ENCODE results near the gene TRIO.
"Not testable (repeated sequence)": the region's sequence is repeated elsewhere in the genome, so short reads cannot be mapped to it uniquely, and the experiment has no call there.

TRIO gene

DNA sequence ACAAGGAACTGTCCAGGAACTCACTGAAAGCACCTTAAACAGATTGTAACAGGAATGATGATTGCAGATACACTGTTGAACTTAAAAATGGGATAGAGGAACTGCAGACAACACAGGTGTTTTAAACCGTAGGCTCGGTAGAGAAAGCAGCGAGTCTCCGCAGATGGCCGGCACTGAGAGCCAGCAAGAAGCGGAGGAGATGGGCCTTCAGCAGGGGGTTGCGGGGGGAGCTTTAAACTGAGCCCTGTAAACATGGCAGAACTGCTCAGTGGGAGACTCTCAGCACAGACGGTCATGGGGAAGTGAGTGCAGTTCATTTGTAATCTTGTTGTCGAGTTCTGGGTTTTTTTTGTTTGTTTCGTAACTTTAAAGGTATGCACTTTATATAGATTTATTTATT, 283.4 kb downstream of the TRIO start:
- no peak overlapping the region for H3K9ac ChIP-seq (ENCODE audit: low read depth in 1 of 2, low read length in 2 of 2)
- no peaks in the 10 kb centered on the region for H3K27me3 ChIP-seq (ENCODE audit: control insufficient read depth in 1 of 2, insufficient read depth in 2 of 2, low read length in 2 of 2)
- no peak overlapping the region for H3K27ac ChIP-seq (ENCODE audit: low read depth, low read length)
- H3K4me3 ChIP-seq (ENCODE audit: low read depth in 1 of 2, low read length in 2 of 2), result no peak overlapping the region
- H3K36me3 ChIP-seq (ENCODE audit: control insufficient read depth in 1 of 2, insufficient read depth in 2 of 2, low read length in 2 of 2), result peaks cover 12 to 38% of the 10 kb centered on the region in 2 donors
- H3K4me1 ChIP-seq (ENCODE audit: control insufficient read depth in 1 of 2, insufficient read depth in 2 of 2, low read length in 2 of 2), result no peaks in the 10 kb centered on the region
- no peaks in the 10 kb centered on the region for H3K9me3 ChIP-seq (ENCODE audit: control insufficient read depth in 1 of 2, low read length in 2 of 2)

DNA sequence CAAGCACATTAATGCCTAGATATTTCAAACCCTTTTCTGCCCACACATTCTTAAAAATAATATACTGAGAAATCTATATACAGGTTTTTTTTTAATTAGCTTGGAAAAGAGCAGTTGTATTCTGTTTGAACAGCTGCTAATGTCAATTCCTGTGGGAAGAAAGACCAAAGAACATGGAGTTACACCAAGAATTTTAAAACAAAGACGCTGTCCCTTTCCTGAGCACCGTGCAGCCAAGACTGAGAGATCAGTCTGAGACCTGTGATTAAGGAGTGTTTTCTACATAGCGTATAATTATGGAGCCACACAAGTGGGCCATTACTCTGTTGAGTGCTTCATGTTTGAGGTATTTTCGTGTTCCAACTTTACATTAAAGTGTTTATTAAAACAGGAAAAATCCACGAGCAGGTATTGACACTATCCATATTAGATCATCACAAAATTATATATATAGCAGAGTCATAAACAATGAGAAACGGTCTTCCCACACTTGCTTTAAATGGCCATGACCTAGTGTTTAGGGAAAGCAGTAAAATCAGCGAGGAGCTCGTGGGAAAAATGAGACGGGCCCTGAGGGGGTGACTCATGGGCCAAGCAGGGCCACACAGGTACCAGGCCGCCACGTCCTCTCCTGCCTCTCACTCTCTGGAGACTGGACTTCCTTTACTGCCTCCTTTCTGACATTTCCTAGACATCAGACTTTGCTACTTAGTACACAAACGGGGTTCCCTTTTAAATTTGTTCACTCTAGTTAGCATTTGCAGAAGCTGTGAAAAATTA, 285.4 kb downstream of the TRIO start:
- peaks cover 5 to 22% of the 10 kb centered on the region in 2 donors for H3K36me3 ChIP-seq (ENCODE audit: control insufficient read depth in 1 of 2, insufficient read depth in 2 of 2, low read length in 2 of 2)
- H3K27me3 ChIP-seq (ENCODE audit: control insufficient read depth in 1 of 2, insufficient read depth in 2 of 2, low read length in 2 of 2), result no peaks in the 10 kb centered on the region
- H3K4me1 ChIP-seq (ENCODE audit: control insufficient read depth in 1 of 2, insufficient read depth in 2 of 2, low read length in 2 of 2), result no peaks in the 10 kb centered on the region
- H3K9ac ChIP-seq (ENCODE audit: low read depth in 1 of 2, low read length in 2 of 2), result no peak overlapping the region
- no peak overlapping the region for H3K4me3 ChIP-seq (ENCODE audit: low read depth in 1 of 2, low read length in 2 of 2)
- H3K27ac ChIP-seq (ENCODE audit: low read depth, low read length), result no peak overlapping the region
- H3K9me3 ChIP-seq (ENCODE audit: control insufficient read depth in 1 of 2, low read length in 2 of 2), result no peaks in the 10 kb centered on the region

DNA sequence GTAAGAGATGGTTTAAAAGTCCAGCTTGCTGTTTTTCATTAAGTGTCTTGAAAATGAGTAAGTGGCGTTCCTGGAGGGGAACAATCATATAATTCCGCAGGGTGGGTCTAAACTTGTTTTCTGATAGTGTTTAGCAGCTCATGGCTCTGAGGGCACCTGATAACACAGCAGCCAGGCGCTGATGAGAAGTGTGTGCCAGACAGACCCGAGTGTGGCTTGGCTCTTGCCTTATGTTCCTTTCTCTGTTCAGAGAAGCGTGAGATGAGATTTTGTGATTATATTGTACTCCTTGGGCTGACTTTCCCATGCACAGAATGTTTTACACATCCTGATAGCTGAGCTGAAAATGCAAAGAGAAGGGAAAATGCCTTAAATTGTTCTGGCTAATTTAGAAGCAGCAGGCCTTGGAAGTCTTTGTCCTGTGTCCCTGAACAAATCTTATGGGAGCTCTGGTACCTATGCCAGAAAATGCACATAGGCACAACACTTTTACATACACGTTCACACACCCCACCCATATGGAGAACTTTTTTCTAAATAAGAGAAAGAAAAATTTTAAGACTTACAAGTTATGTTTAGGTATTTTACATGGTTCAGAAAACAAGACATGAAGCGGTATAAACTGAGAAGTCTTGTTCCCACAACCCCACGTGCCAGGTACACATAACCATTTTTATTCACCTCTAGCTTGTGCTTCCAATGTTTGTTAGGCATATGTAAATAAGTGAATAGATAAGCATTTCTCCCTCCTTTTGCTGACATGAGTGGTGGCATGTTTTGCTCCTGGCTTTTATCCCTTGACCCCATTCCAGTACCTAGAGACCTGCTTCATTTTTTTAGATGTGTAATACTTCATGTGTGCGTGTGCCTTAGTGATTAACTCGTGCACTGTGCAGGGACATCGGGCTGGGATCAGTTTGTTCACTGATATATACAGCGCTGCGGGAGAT, 286.2 kb downstream of the TRIO start:
- H3K4me3 ChIP-seq (ENCODE audit: low read depth in 1 of 2, low read length in 2 of 2), result no peak overlapping the region
- H3K27me3 ChIP-seq (ENCODE audit: control insufficient read depth in 1 of 2, insufficient read depth in 2 of 2, low read length in 2 of 2), result no peaks in the 10 kb centered on the region
- peaks cover 5 to 21% of the 10 kb centered on the region in 2 donors for H3K36me3 ChIP-seq (ENCODE audit: control insufficient read depth in 1 of 2, insufficient read depth in 2 of 2, low read length in 2 of 2)
- no peaks in the 10 kb centered on the region for H3K4me1 ChIP-seq (ENCODE audit: control insufficient read depth in 1 of 2, insufficient read depth in 2 of 2, low read length in 2 of 2)
- H3K27ac ChIP-seq (ENCODE audit: low read depth, low read length), result no peak overlapping the region
- H3K9ac ChIP-seq (ENCODE audit: low read depth in 1 of 2, low read length in 2 of 2), result no peak overlapping the region
- no peaks in the 10 kb centered on the region for H3K9me3 ChIP-seq (ENCODE audit: control insufficient read depth in 1 of 2, low read length in 2 of 2)

DNA sequence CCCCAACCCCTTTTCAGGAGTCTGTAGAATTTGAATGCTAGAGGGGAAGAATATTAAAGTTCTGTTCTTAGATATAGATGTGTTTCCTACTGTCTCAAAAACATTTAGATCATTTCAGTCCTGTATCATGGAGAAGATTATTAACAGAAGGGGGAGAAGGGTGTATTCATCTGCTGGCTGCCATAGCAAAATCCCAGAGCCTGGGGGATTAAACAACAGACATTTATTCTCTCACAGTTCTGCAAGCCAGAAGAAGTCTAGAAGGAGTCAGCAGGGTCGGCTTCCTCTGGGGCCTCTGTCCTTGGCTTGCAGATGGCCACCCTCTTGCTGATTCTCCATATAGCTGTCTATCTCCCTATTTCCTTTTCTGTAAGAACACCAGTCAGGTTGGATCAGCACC, 288.4 kb downstream of the TRIO start:
- Histone ChIP-seq H3K4me1 (ENCODE audit: control insufficient read depth in 1 of 2, insufficient read depth in 2 of 2, low read length in 2 of 2) (no peaks in the 10 kb centered on the region), H3K36me3 (ENCODE audit: control insufficient read depth in 1 of 2, insufficient read depth in 2 of 2, low read length in 2 of 2) (peaks cover 5 to 13% of the 10 kb centered on the region in 2 donors), H3K9me3 (ENCODE audit: control insufficient read depth in 1 of 2, low read length in 2 of 2) (no peaks in the 10 kb centered on the region), H3K9ac (ENCODE audit: low read depth in 1 of 2, low read length in 2 of 2) (no peak overlapping the region), H3K27me3 (ENCODE audit: control insufficient read depth in 1 of 2, insufficient read depth in 2 of 2, low read length in 2 of 2) (no peaks in the 10 kb centered on the region), H3K4me3 (ENCODE audit: low read depth in 1 of 2, low read length in 2 of 2) (no peak overlapping the region), H3K27ac (ENCODE audit: low read depth, low read length) (no peak overlapping the region)

DNA sequence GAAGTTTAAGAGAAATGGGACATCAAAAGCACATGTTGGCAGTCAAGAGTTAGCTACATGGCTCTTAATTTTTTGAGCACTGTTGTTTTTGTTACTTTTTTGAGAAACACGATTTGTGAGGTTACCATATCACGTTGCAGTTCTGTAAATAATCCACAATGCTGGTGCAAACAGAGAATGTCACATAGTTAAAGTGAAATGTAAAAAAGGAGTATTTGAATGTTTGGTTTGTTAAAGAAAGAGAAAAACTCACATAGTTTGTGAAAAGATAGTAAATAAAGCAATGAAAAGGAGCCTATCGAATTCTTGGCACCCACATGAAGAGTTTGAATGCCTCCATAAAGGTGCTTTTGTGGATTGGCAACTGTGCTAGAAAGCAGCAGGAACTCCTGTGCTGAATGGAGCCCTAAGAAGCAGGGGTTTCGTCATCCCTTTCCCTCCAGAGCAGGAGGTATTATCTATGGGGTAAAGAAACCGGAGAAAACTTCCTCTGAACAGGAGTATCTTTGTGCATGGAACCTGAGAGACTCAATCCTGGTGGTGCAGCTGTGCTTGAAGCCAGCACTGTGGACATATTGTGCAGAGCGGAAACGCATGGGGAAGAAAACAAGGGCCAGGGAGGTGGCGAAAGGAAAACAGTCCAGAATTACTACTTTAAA, 289.9 kb downstream of the TRIO start:
- H3K4me1 ChIP-seq (ENCODE audit: control insufficient read depth in 1 of 2, insufficient read depth in 2 of 2, low read length in 2 of 2), result no peaks in the 10 kb centered on the region
- H3K4me3 ChIP-seq (ENCODE audit: low read depth in 1 of 2, low read length in 2 of 2), result no peak overlapping the region
- no peaks in the 10 kb centered on the region for H3K9me3 ChIP-seq (ENCODE audit: control insufficient read depth in 1 of 2, low read length in 2 of 2)
- H3K27me3 ChIP-seq (ENCODE audit: control insufficient read depth in 1 of 2, insufficient read depth in 2 of 2, low read length in 2 of 2), result no peaks in the 10 kb centered on the region
- H3K9ac ChIP-seq (ENCODE audit: low read depth in 1 of 2, low read length in 2 of 2), result no peak overlapping the region
- no peak overlapping the region for H3K27ac ChIP-seq (ENCODE audit: low read depth, low read length)
- H3K36me3 ChIP-seq (ENCODE audit: control insufficient read depth in 1 of 2, insufficient read depth in 2 of 2, low read length in 2 of 2), result peaks cover 0 to 3% of the 10 kb centered on the region in 2 donors

DNA sequence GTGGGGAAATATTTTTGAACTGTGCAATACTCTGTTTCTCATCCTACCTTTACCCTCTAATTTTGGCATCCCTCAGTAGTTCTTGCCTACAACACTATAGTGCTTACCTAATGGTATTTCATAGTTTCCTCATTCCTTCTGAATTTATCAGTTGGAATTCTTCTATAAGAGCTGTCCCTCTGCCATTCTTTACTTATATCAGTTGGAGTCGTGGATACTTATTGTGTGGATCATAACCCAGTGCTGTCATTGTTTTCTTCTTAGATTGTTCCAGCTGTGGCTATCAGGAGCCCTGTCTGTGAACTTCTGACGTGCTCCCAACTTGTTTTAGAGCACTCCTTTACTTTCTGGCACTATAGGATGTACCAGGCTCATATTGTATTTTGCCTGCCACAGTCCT, 292.3 kb downstream of the TRIO start:
- no peaks in the 10 kb centered on the region for H3K4me1 ChIP-seq (ENCODE audit: control insufficient read depth in 1 of 2, insufficient read depth in 2 of 2, low read length in 2 of 2)
- no peak overlapping the region for H3K27ac ChIP-seq (ENCODE audit: low read depth, low read length)
- H3K9ac ChIP-seq (ENCODE audit: low read depth in 1 of 2, low read length in 2 of 2), result no peak overlapping the region
- no peaks in the 10 kb centered on the region for H3K9me3 ChIP-seq (ENCODE audit: control insufficient read depth in 1 of 2, low read length in 2 of 2)
- no peaks in the 10 kb centered on the region for H3K27me3 ChIP-seq (ENCODE audit: control insufficient read depth in 1 of 2, insufficient read depth in 2 of 2, low read length in 2 of 2)
- no peak overlapping the region for H3K4me3 ChIP-seq (ENCODE audit: low read depth in 1 of 2, low read length in 2 of 2)
- H3K36me3 ChIP-seq (ENCODE audit: control insufficient read depth in 1 of 2, insufficient read depth in 2 of 2, low read length in 2 of 2), result peaks cover 0 to 3% of the 10 kb centered on the region in 2 donors

DNA sequence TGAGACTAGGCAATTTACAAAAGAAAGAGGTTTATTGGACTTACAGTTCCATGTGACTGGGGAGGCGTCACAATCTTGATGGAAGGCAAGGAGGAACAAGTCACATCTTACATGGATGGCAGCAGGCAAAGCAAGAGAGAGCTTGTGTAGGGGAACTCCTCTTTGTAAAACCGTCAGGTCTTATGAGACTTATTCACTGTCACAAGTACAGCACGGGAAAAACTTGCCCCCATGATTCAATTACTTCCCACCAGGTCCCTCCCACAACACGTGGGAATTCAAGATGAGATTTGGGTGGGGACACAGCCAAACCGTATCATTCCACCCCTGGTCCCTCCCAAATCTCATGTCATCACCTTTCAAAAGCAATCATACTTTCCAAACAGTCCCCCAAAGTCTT, 293.0 kb downstream of the TRIO start:
- not testable (repeated sequence) for H3K9ac ChIP-seq (ENCODE audit: low read depth in 1 of 2, low read length in 2 of 2); H3K4me1 ChIP-seq (ENCODE audit: control insufficient read depth in 1 of 2, insufficient read depth in 2 of 2, low read length in 2 of 2); H3K27ac ChIP-seq (ENCODE audit: low read depth, low read length); H3K27me3 ChIP-seq (ENCODE audit: control insufficient read depth in 1 of 2, insufficient read depth in 2 of 2, low read length in 2 of 2); H3K4me3 ChIP-seq (ENCODE audit: low read depth in 1 of 2, low read length in 2 of 2); H3K9me3 ChIP-seq (ENCODE audit: control insufficient read depth in 1 of 2, low read length in 2 of 2); H3K36me3 ChIP-seq (ENCODE audit: control insufficient read depth in 1 of 2, insufficient read depth in 2 of 2, low read length in 2 of 2)

DNA sequence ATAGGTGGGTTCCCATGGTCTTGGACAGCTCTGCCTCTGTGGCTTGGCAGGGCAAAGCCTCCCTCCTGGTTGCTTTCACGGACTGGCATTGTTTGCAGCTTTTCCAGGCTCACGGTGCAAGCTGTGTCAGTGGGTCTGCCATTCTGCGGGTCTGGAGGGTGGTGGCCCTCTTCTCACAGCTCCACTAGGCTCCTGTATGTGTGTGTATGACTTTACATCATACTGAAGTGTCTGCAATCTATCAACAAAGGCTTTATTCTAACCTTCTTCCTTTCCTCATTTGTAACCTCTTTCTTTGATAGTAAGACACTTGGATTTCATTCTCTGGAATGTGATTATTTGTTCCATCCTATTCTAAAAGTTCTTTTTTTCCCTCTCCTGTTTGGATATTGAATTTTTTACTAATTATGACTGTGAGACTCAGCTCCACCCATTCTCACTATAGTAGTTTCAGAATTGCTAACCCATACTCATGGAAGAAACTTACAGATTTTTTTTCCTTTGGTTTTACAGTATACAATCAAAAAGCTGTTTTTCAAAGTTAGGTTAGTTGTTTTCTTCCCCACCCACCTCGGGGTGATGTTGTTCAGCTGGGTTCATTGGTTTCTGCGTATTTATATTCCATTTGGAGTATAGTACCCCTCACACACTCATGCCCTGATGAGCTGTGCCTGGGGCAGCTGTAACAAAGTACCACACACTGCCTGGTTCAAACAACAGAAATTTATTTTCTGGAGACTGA, 293.8 kb downstream of the TRIO start:
- Histone ChIP-seq H3K36me3 (ENCODE audit: control insufficient read depth in 1 of 2, insufficient read depth in 2 of 2, low read length in 2 of 2) (peaks cover 0 to 7% of the 10 kb centered on the region in 2 donors), H3K4me3 (ENCODE audit: low read depth in 1 of 2, low read length in 2 of 2) (no peak overlapping the region), H3K9ac (ENCODE audit: low read depth in 1 of 2, low read length in 2 of 2) (no peak overlapping the region), H3K4me1 (ENCODE audit: control insufficient read depth in 1 of 2, insufficient read depth in 2 of 2, low read length in 2 of 2) (no peaks in the 10 kb centered on the region), H3K27me3 (ENCODE audit: control insufficient read depth in 1 of 2, insufficient read depth in 2 of 2, low read length in 2 of 2) (no peaks in the 10 kb centered on the region), H3K27ac (ENCODE audit: low read depth, low read length) (no peak overlapping the region), H3K9me3 (ENCODE audit: control insufficient read depth in 1 of 2, low read length in 2 of 2) (no peaks in the 10 kb centered on the region)

DNA sequence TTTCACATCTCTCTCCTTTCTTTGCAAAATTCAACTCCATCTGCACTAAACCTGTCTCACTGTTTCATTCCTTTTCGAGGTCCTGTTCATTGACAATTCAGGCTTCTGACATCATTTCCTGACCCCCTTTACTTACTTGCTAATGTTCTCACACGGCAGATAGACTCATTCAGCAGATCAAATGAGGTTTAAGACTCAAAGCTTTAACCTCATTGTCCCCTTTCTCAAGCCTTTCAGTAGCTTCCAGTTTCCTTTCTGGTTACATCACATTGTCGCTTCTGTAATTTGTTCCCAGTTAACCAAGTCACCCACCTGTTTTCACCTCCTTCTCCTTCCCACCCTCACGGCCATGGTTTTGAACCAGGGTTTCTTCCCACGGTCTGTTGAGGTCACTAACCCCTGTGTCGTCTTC, 295.1 kb downstream of the TRIO start:
- Histone ChIP-seq H3K4me3 (ENCODE audit: low read depth in 1 of 2, low read length in 2 of 2) (no peak overlapping the region), H3K27me3 (ENCODE audit: control insufficient read depth in 1 of 2, insufficient read depth in 2 of 2, low read length in 2 of 2) (no peaks in the 10 kb centered on the region), H3K27ac (ENCODE audit: low read depth, low read length) (no peak overlapping the region), H3K9ac (ENCODE audit: low read depth in 1 of 2, low read length in 2 of 2) (no peak overlapping the region), H3K36me3 (ENCODE audit: control insufficient read depth in 1 of 2, insufficient read depth in 2 of 2, low read length in 2 of 2) (peaks cover 0 to 6% of the 10 kb centered on the region in 2 donors), H3K9me3 (ENCODE audit: control insufficient read depth in 1 of 2, low read length in 2 of 2) (no peaks in the 10 kb centered on the region), H3K4me1 (ENCODE audit: control insufficient read depth in 1 of 2, insufficient read depth in 2 of 2, low read length in 2 of 2) (no peaks in the 10 kb centered on the region)

Data from duodenal mucosa (tissue), 2 donors.